T-helper 1 cell (primary cell): ENCODE results near the gene ATAD1.
"Not testable (repeated sequence)": the region's sequence is repeated elsewhere in the genome, so short reads cannot be mapped to it uniquely, and the experiment has no call there.

Experiments used
- DNase-seq, 5 donors: peaks; one replicate each; pipeline ENCODE4 v3.0.0-alpha.2; 2012 to 2020

The ATAD1 gene

DNA sequence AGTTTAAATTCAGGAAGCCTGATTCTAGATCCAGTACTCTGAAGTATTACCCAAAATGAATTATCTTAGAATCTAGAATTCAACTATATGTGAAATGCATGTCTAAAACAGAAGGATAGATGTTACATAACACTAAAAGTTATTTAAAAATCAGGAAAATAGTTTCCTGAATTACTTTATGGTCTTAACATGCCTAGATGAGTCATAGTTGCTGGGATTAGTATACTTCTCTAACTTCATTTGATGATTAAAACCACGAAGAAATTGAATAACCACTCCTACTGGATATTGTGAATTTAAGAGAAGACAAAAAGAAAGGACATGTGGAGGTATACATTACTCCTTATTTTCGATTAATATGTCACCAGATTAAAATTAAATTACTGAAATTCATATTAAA is 65.5 kb downstream of the ATAD1 start:
- no peak for DNase-seq

DNA sequence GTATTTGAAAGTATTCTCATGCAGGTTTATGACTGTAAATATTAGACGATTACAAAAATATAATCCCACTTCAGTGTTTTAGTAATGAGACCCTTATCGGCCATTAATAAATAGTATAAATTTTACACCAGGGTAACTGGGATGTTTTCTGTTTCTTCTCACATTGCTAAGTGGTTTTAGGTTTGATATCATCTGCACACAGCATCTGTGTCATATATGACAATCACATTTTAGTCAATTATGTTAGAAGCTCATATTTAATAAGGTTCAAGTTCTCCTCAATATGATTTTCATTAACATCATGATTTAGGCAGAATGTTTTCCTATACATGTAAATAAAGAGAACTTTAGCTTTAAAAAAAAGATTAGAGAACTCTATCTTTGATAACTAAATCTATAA is 66.8 kb downstream of the ATAD1 start:
- no peak for DNase-seq

DNA sequence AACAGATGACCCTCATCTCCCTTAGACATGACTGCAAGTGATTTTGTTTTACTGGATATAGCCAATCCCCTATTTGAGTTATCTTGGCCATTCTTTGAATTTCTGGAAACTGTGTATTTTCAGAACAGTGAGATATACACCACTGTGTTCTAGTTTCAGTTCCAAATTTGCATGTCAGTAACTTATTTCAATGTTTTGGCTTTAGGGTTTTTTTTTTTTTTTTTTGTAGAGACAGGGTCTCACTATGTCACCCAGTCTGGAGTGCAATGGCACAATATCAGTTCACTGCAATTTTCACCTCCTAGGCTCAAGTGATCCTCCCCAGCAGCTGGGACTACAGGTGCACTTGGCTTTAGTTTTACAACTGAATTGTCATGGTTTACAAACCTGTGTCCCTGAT is 67.2 kb downstream of the ATAD1 start:
- DNase-seq: no peak

GRCh38 chr10:87750001-87750671 is 67.9 kb downstream of the ATAD1 start:
- no peak for DNase-seq

- DNase-seq: not testable (repeated sequence)
Observed at GRCh38 chr10:87748244-87748643, 69.8 kb downstream of the ATAD1 start.

GRCh38 chr10:87746911-87747310 is 71.1 kb downstream of the ATAD1 start:
- DNase-seq: no peak

DNA sequence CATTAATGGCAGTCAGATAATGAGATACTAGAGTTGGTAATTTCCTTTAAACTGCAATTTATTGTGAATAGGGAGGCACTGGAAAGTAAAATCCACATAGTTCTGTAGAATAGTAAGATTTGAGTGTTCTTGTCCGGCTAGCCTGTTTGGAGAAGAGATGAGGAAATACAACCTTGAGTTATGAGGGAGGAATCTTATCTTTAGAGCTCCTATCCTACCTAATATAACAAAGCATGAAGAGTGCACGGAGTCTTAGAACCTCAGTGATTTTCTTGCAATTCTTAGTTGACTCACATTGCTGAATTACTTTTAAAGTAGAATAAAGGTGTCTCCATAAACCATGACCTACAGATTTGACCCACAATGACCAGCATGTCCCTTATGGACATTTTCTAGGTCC is 73.4 kb downstream of the ATAD1 start:
- DNase-seq: no peak

- DNase-seq: not testable (repeated sequence)
Observed at GRCh38 chr10:87742992-87743610, 74.9 kb downstream of the ATAD1 start.

GRCh38 chr10:87740254-87740655 is 77.8 kb downstream of the ATAD1 start:
- no peak for DNase-seq

DNA sequence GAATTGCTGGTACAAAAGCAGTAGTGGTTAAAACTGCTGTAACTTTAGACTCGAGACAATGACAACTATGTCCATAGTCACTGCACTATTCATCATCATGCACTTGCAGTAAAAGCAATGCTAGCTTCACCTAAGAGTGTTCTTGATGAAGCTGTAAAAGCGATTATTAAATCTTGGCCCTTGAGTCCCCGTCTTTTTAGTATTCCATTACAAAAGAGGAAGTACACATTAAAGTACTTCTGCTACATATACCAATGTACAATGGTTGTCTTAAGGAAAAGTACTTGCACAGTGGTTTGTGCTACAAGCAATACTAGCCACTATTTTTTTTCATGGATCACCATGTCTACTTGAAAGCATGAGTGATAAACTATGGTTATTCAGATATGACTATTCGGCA is 78.3 kb downstream of the ATAD1 start:
- no peak for DNase-seq

GRCh38 chr10:87738253-87738652 is 79.8 kb downstream of the ATAD1 start:
- DNase-seq: not testable (repeated sequence)

GRCh38 chr10:87734987-87735827 is 82.8 kb downstream of the ATAD1 start:
- peak in 1 of 5 donors; percentile 8 for DNase-seq

- no peak for DNase-seq
Observed at GRCh38 chr10:87733081-87733480, 84.9 kb downstream of the ATAD1 start.

GRCh38 chr10:87729940-87730339 is 88.1 kb downstream of the ATAD1 start:
- DNase-seq: no peak

DNA sequence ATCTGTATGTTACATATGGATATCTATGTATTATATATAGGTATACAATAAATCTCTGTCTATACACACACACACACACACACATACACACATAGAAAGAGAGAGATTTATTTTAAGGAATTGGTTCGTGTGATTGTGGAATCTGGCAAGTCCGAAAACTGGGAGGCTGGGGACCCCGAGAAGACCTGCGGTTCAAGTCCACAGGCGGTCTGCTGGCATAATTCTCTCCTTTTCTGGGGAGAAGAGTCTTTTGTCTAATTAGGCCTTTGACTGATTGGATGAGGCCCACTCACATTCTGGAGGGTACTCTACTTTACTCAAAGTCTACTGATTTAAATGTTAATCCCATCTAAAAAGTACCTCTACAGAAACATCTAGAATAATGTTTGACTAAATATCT is 93.2 kb downstream of the ATAD1 start:
- DNase-seq: no peak

DNA sequence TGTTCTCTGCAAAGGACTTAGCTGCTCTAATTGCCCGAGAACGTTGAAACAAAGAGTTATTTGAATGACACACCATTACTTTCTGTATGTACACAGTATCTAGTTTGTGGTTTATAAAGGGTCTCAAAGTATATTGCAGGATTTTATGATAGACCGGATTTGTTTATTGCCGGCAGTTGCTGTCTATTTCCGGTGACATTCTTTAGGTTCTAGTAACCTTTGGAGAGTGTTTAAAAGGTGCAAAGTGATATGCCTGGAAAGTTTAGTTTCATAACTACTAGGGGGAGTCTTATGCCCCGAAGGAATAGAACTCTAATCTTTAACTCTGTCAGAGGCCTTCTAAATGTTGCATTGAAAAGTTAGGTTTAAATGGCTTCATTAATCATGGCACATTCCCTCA is 94.5 kb downstream of the ATAD1 start:
- DNase-seq: no peak

- no peak for DNase-seq
Observed at GRCh38 chr10:87722716-87723115, 95.3 kb downstream of the ATAD1 start.

- no peak for DNase-seq
Observed at GRCh38 chr10:87721781-87722180, 96.2 kb downstream of the ATAD1 start.

DNA sequence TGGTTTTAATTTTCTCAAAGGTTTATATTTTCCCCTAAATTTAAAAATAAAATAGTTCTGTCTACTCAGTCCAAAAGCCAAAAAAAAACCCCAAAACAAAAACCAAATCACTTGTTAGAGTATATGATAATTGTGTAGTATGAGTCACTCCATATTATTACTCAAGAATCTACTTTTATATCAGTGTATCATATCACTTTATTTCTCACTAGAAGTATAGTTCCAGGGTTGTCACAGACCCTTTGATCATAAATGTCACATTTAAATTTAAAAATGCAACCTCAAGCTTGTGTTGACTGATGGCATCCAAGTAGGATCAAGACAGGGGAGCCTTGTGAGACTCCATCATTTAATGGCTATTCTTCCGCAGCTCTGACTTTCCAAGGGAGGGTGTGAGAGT is 97.4 kb downstream of the ATAD1 start:
- no peak for DNase-seq

GRCh38 chr10:87716348-87716670 is 101.7 kb downstream of the ATAD1 start:
- DNase-seq: no peak

- no peak for DNase-seq
Observed at GRCh38 chr10:87715552-87716347, 102.3 kb downstream of the ATAD1 start.

DNA sequence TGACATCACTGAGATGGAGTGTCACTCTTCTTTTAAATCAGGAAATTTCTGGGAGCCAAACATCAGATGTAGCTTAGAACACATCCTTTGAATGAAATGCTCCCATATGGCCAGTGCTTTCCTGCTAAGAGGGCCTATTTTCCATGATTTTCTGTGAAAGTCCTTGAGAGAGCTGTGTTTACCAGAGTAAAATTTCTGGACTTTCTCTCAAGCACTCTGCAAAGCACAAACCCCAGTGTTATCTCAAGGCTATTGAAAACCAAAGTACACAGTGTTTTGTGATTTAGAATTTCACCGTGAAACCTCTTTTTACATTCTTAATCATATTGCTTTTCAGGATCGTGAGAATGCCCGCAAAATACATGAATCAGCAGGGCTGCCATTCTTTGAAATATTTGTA is 104.3 kb downstream of the ATAD1 start:
- no peak for DNase-seq

- DNase-seq: no peak
Observed at GRCh38 chr10:87712913-87713616, 105.0 kb downstream of the ATAD1 start.
